ENCODE results near the gene CLDN6. TPM values are rescaled to one million over a fixed set of nuclear protein-coding genes. Genes with fewer than 3 reads are reported as not detected.

CLDN6 gene
- total and polyA plus RNA-seq, 2 of the 13 experiments (the other 11 are each of a cell fraction or from before 2014, with no cell fraction given): 5.9 to 7.6 TPM

DNA sequence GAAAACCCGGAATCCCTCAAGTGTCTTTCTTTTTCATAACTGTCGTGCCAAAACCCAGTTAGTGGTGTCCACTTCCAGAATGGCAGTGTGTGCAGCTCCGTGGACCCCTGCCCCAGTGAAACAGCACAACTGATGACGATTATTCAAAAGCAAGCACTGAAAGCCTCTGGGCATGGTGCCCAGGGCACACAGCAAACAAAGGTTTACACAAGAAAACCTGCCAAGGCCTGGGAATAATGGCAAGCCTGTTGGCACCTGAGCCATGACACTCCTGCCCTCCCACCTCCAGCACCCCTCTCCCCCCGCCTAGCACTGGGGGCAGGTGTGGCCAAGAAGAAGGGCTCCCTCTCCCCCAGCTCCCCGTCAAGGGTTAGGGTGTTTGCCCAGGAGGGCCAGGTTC is 40.5 kb downstream of the CLDN6 start:
- in situ Hi-C loops (cut with HindIII; ENCODE audit: extremely low pct_ligation_motif_present, low pct_unique_long_range_greater_than_20kb): no loop called here
- CTCF ChIA-PET (ENCODE audit: low intra/inter-chr PET ratio, low total read pairs): no interaction called here

More for the DNA sequence above, 40.5 kb downstream of the CLDN6 start:
- Histone ChIP-seq H4K20me1 (ENCODE audit: insufficient read depth, low read length) (no peaks in the 10 kb centered on the region), H3K9ac (ENCODE audit: insufficient read depth, low read depth, low read length) (no peak overlapping the region), H3K27me3 (ENCODE audit: control insufficient read depth in 1 of 2, insufficient read depth in 2 of 2, low read length in 2 of 2) (no peaks in the 10 kb centered on the region), H3K4me3 (replicated peaks in 1 of 3; ENCODE audit: insufficient read depth in 1 of 3, low read depth in 2 of 3, low read length in 3 of 3) (no peak overlapping the region), H3K27ac (ENCODE audit: extremely low read length, insufficient read depth, low read length) (no peak overlapping the region), H3K79me2 (ENCODE audit: insufficient read depth, low read length) (peaks cover 8% of the 10 kb centered on the region), H2AFZ (ENCODE audit: low read length) (no peak overlapping the region), H3K9me3 (ENCODE audit: low read length) (no peaks in the 10 kb centered on the region), H3K36me3 (replicated peaks in 1 of 2; ENCODE audit: control insufficient read depth in 1 of 2, insufficient read depth in 2 of 2, low read length in 2 of 2) (peaks cover 2 to 18% of the 10 kb centered on the region in 2 experiments; a peak in 3 of 5 replicates), H3K4me2 (ENCODE audit: low read depth, low read length) (no peak overlapping the region), H3K4me1 (ENCODE audit: insufficient read depth, low read length) (peaks cover 17% of the 10 kb centered on the region)
- BruUV-seq (replicated peaks): no TSS peak
- DNase-seq (ENCODE audit: low spot score): no peak
- 97% methylated on average over 4 of the region's 6 CpGs for WGBS (ENCODE audit: low lambda C conversion rate)
- intact Hi-C loops (cut with micrococcal nuclease; ENCODE audit: unreplicated experiment): no loop called here
- ATAC-seq: no peak
- no peak for TF ChIP-seq NFAT5 (CRISPR knock-in tag; IDR thresholded peaks at IDR 0.05)
- TF ChIP-seq ZNF549 (CRISPR knock-in tag; IDR thresholded peaks at IDR 0.05): no peak
- no peak for TF ChIP-seq ZNF382 (CRISPR knock-in tag; IDR thresholded peaks at IDR 0.05; ENCODE audit: borderline replicate concordance)
- TF ChIP-seq ZNF770 (CRISPR knock-in tag; IDR thresholded peaks at IDR 0.05): no peak
- POLR2A ChIA-PET: no interaction called here
- no peak for FAIRE-seq
